NOMO-1 treated with DMSO at 0.1 percent for 48 hours (cell line): ENCODE measurements around the gene HSPB7.
"Not testable (repeated sequence)": the region's sequence is repeated elsewhere in the genome, so short reads cannot be mapped to it uniquely, and the experiment has no call there.

ENCODE experiments used
- DNase-seq: peaks from one replicate; lab custom pipeline; 2025; ENCODE audit not compliant: unreplicated experiment; lab: John Stamatoyannopoulos, UW

HSPB7 gene

DNA sequence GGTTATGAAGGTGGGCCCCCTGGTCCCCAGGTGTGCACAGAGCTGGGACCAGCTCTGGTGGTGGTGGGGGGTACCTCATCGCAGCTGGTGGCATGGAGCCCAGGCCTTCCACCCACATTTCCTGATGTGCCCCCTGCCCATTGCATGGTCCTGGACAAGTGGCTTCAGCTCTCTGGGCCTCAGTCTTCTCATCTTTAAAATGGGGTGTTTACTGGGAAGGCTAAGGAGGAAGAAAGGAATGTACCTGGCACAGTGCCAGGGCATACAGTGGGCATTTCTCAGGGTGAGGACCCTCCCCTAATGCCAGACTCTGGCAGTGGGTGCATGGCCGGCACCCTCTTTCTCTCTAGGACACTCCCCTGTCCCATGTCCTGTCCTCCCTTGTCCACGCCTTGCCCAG is 33.2 kb upstream of the HSPB7 start:
- DNase-seq, result no peak

DNA sequence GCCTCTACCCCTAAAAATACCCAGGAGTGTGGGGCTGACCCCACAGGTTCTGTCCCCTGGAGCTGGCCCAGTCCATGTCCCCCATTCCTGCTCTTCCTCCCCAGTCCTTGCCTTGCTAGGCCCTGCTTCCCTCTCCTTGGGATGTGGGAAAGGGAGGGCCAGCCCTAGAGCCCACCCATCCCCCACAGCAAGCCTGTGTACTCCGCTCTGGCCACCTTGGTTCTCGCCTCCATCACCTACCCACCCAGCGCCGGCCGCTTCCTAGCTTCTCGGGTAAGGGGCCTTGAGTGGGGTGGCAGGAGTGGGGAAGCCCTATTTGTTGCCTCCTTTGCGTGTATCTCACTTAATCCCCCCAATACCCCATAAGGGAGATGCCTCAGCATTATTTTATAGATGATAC is 32.5 kb upstream of the HSPB7 start:
- DNase-seq, result no peak

- no peak for DNase-seq
These were observed 30.8 kb upstream of the HSPB7 start for GRCh38 chr1:16048573-16049189.

GRCh38 chr1:16047791-16048475 is 30.1 kb upstream of the HSPB7 start:
- no peak for DNase-seq

GRCh38 chr1:16046842-16047241 is 29.0 kb upstream of the HSPB7 start:
- no peak for DNase-seq

- no peak for DNase-seq
These were observed 26.1 kb upstream of the HSPB7 start for GRCh38 chr1:16043950-16044349.

GRCh38 chr1:16043521-16043920 is 25.7 kb upstream of the HSPB7 start, which contains the start of gene CLCNKB:
Gene CLCNKB, plus strand, starts transcription at chr1:16043782. Its CDS starts 711 bp downstream, at chr1:16044493.
- DNase-seq, result no peak

- not testable (repeated sequence) for DNase-seq
These were observed 24.8 kb upstream of the HSPB7 start for GRCh38 chr1:16042654-16043053.

DNA sequence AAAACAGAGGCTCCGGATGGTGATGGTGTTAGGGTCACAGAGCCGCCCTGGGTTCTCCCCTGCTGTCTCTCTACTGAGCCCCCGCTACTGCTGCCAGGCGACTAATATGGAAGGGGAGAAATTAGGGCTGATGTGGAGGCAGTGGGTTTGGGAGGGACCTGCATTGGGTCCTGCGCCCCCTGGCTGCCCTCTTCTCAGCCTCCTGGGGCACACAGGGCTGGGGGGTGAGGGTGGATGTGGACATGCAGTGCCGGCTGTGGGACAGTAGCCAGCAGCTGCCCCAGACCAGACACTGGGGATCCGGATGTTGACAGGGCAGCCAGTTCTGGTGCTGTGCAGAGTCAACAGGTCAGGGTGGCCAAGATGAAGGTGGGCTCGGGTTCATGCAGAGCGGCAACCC is 24.3 kb upstream of the HSPB7 start:
- DNase-seq, result no peak

- no peak for DNase-seq
These were observed 23.4 kb upstream of the HSPB7 start for GRCh38 chr1:16041200-16041599.

DNA sequence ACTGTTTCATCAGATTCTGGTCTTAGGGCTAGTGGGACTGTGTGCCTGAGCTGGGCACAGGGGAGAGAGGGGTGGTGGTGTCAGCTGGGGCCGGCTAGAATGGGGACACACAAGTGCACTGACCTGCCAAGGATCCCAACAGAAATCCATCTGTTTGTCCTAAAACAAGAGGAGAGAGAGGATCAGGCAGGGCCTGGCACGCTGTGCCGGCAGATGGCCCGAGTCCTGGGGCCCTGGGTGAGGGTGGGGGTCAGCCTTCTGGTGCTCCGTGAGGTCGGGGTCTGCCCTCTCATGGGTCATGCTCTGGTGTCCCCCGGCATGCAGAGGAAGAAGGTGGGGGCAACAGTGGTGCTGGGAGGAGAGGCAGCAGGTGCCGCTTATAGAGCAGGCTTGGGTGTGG is 22.0 kb upstream of the HSPB7 start:
- DNase-seq, result not testable (repeated sequence)

GRCh38 chr1:16038620-16038912 is 20.7 kb upstream of the HSPB7 start:
- DNase-seq, result no peak

DNA sequence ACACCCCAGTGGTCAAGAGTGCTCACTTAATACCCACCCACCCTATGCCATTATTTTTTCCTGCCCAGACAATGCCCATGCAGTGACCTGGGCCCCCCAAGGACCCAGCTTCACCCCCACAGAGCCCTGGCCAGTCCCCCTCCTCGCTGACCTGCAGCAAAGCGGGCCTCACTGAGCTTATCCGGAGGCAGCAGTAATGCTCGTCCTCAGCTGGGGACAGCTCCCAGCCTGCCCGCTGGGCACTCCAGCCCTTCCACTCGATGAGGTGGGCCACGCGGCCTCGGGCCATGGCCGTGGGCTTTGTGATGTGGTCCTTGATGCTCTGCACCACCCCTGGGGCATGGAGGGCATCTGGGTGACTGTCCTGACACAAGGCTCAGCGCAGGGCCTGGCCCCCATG is 18.6 kb upstream of the HSPB7 start:
- DNase-seq, result not testable (repeated sequence)

DNA sequence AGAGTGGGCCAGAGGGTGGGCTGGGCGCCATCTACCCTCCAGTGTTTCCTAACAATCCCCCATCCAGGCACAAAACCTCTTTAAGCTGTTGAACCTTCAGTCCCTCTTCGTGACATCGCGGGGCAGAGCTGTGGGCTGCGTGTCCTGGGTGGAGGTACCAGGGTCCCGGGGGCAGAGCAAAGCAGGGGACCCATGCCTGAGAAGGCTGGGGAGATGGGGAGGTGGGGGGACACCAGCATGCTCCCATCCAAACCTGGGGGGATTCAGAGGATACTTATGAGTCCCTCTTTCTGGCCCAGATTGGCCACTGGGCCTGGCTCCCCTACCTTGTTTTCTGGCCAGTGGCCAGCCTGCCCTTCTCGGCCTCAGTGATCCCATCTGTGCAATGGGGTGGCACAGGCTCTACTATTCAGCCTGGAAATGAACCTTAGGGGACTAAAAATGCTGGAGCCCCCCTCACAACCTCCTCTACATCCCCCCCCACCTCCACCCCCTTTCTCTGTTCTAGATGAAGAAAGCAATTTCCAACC is 15.3 kb upstream of the HSPB7 start:
- DNase-seq, result not testable (repeated sequence)

- DNase-seq, result peak; percentile 74
These were observed 14.7 kb upstream of the HSPB7 start for GRCh38 chr1:16032388-16033102.

DNA sequence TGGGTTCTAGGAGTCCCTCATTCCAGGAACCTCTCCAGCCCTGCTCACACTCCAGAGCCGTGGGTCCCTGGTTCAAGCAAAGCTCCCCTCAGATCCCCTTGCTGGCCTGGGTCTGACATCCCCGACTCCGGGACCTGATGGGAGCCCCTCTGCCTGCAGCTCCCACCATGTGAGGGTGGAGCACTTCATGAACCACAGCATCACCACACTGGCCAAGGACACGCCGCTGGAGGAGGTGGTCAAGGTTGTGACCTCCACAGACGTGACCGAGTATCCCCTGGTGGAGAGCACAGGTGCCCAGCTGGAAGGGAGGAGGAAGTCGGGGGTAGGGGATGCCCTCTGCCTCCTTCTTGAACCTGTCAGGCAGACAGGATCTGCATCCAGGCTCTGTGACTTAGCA is 13.7 kb upstream of the HSPB7 start:
- no peak for DNase-seq

GRCh38 chr1:16029288-16029687 is 11.4 kb upstream of the HSPB7 start:
- DNase-seq, result no peak

DNA sequence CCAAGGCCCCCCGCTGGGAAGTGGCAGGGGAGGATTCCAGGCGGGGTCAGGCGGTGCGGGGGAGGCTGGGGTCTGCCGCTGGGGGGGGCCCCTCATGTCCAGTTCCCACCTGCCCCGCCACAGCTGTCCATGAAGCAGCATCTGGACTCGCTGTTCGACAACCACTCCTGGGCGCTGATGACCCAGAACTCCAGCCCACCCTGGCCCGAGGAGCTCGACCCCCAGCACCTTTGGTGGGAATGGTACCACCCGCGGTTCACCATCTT is 11.1 kb upstream of the HSPB7 start:
- not testable (repeated sequence) for DNase-seq

GRCh38 chr1:16028237-16029002 is 10.6 kb upstream of the HSPB7 start:
- DNase-seq, result no peak

DNA sequence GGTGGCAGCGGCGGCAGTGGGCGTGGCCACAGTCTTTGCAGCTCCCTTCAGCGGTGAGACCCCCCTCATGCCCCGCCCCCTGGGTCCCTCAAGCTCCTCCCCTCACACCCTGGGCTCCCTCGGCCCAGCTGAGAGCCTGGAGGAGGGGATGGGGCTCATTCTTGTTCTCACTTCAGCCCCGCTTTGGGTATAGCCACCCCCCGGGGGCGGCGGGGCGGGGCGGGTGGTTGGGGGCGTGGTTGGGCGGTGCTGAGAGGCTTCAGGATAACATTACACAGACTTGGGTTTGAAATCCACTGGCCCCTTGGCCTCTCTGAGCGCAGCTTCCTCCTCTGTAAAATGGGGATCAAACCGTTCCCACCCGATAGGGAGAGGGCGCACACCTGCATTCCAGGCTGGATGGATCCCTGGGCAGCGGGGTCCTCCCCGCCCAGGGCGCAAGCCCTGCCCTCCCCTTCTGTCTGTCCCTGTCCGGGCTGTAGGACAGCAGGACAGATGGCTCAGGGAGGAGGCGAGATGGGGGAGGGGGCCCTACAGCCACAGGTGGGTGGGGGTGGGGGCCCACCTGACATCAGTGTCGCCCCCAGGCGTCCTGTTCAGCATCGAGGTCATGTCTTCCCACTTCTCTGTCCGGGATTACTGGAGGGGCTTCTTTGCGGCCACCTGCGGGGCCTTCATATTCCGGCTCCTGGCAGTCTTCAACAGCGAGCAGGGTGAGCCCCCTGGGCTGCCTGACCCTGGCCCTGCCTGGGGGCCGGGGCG is 9.1 kb upstream of the HSPB7 start:
- peak; percentile 12 for DNase-seq

- DNase-seq, result not testable (repeated sequence)
These were observed 8.5 kb upstream of the HSPB7 start for GRCh38 chr1:16026302-16026701.
